Osteocyte (in vitro differentiated cells): ENCODE results near the gene NPEPL1. TPM values are rescaled to one million over a fixed set of nuclear protein-coding genes. Genes with fewer than 3 reads are reported as not detected.
"Not testable (repeated sequence)": the region's sequence is repeated elsewhere in the genome, so short reads cannot be mapped to it uniquely, and the experiment has no call there.

Source experiments
- DNase-seq: peaks from one replicate; pipeline ENCODE4 v3.0.0; 2021; ENCODE audit warnings: mixed read lengths; ENCODE audit not compliant: unreplicated experiment; ENCODE audit errors: extremely low spot score
- H3K27ac Mint-ChIP-seq: one replicate; pipeline ENCODE4 v1.8.0; 2021; ENCODE audit warnings: mild to moderate bottlenecking, mixed read lengths; ENCODE audit not compliant: unreplicated experiment
- H3K27me3 Mint-ChIP-seq: one replicate; pipeline ENCODE4 v1.8.0; 2021; ENCODE audit warnings: mixed read lengths; ENCODE audit not compliant: unreplicated experiment
- H3K36me3 Mint-ChIP-seq: one replicate; pipeline ENCODE4 v1.8.0; 2021; ENCODE audit warnings: mixed read lengths; ENCODE audit not compliant: unreplicated experiment
- H3K4me1 Mint-ChIP-seq: one replicate; pipeline ENCODE4 v1.8.0; 2021; ENCODE audit warnings: mixed read lengths; ENCODE audit not compliant: unreplicated experiment
- H3K4me3 Mint-ChIP-seq: one replicate; pipeline ENCODE4 v1.8.0; 2021; ENCODE audit warnings: mild to moderate bottlenecking, moderate library complexity, mixed read lengths; ENCODE audit not compliant: unreplicated experiment
- H3K9me3 Mint-ChIP-seq: one replicate; pipeline ENCODE4 v1.8.0; 2021; ENCODE audit warnings: mixed read lengths; ENCODE audit not compliant: unreplicated experiment
- CTCF ChIP-seq: fragments of 200-600 bp; sonication (generic); IDR thresholded peaks from 2 replicates; pipeline ENCODE4 v1.5.0; 2021; ENCODE audit warnings: antibody characterized with exemption, mild to moderate bottlenecking, moderate library complexity
- long read RNA-seq: library from polyadenylated mRNA; unstranded; transcript quantifications from one replicate; pipeline ENCODE4 v2.0.0, GENCODE V29; 2021
- total RNA-seq: library from RNA; stranded (reverse); gene quantifications from 2 replicates; pipeline ENCODE4 v1.2.1, GENCODE V29; 2021

Gene NPEPL1
- 13.1 and 13.6 TPM in 2 replicates for total RNA-seq
- long read RNA-seq, partial matches to known transcripts, result 0 of 3 reads
- long read RNA-seq, other reads (novel, unspliced or antisense), result 0 of 3 reads

- Mint-ChIP-seq H3K9me3 (no peaks in the 10 kb centered on the region), H3K4me3 (no peak within 1 kb of the TSS), H3K27me3 (no peaks in the 10 kb centered on the region), H3K4me1 (peaks cover 21% of the 10 kb centered on the region), H3K36me3 (peaks cover 19% of the 10 kb centered on the region), H3K27ac (no peak within 1 kb of the TSS)
- TF ChIP-seq CTCF, result no peak
- peak; percentile 83 for DNase-seq
Measured at GRCh38 chr20:58692579-58693225, at the start of gene NPEPL1. Gene NPEPL1 (plus strand): TSS chr20:58692800. CDS start chr20:58692901, 101 bp downstream.

GRCh38 chr20:58642896-58643295 is 49.7 kb upstream of the NPEPL1 start:
- not testable (repeated sequence) for H3K27ac Mint-ChIP-seq, H3K4me3 Mint-ChIP-seq, H3K36me3 Mint-ChIP-seq, H3K9me3 Mint-ChIP-seq, H3K27me3 Mint-ChIP-seq, H3K4me1 Mint-ChIP-seq
- DNase-seq, result peak; percentile 49

GRCh38 chr20:58645412-58645968 is 47.1 kb upstream of the NPEPL1 start:
- H3K9me3 Mint-ChIP-seq, result no peaks in the 10 kb centered on the region
- peaks cover 11% of the 10 kb centered on the region for H3K4me1 Mint-ChIP-seq
- H3K36me3 Mint-ChIP-seq, result no peaks in the 10 kb centered on the region
- H3K27me3 Mint-ChIP-seq, result no peaks in the 10 kb centered on the region
- DNase-seq, result peak; percentile 36
- no peak for TF ChIP-seq CTCF
- H3K4me3 Mint-ChIP-seq, result no peak overlapping the region
- no peak overlapping the region for H3K27ac Mint-ChIP-seq

- H3K27me3 Mint-ChIP-seq, result no peaks in the 10 kb centered on the region
- no peak for TF ChIP-seq CTCF
- H3K27ac Mint-ChIP-seq, result no peak overlapping the region
- no peaks in the 10 kb centered on the region for H3K36me3 Mint-ChIP-seq
- H3K4me1 Mint-ChIP-seq, result peaks cover 11% of the 10 kb centered on the region
- no peaks in the 10 kb centered on the region for H3K9me3 Mint-ChIP-seq
- no peak overlapping the region for H3K4me3 Mint-ChIP-seq
- DNase-seq, result peak; percentile 46
Measured at GRCh38 chr20:58646257-58646656, 46.3 kb upstream of the NPEPL1 start.

- no peak for DNase-seq
- Mint-ChIP-seq H3K36me3 (no peaks in the 10 kb centered on the region), H3K4me3 (no peak overlapping the region), H3K4me1 (peaks cover 11% of the 10 kb centered on the region), H3K27me3 (no peaks in the 10 kb centered on the region), H3K27ac (no peak overlapping the region), H3K9me3 (no peaks in the 10 kb centered on the region)
- no peak for TF ChIP-seq CTCF
Measured at GRCh38 chr20:58646703-58647102, 45.9 kb upstream of the NPEPL1 start.
